Activated CD4-positive, alpha-beta T cell treated with anti-CD3 and anti-CD28 coated beads, Interleukin-2, Interleukin-6, amounts not matched to agents 100 ng/mL and 50 ng/mL, durations not matched to agents 16 hours and 8 hours (primary cell): Measurements from ENCODE around the gene EDC4.
"Not testable (repeated sequence)": the region's sequence is repeated elsewhere in the genome, so short reads cannot be mapped to it uniquely, and the experiment has no call there.

Source experiments
- DNase-seq: peaks from one replicate; pipeline ENCODE4 v3.0.0-alpha.2; 2020

Gene EDC4

GRCh38 chr16:67853670-67854069, 19.2 kb upstream of the EDC4 start:
- DNase-seq: no peak

- no peak for DNase-seq
Observed at GRCh38 chr16:67855789-67856188, 17.1 kb upstream of the EDC4 start.

- DNase-seq: no peak
Observed at GRCh38 chr16:67856927-67857546, 15.8 kb upstream of the EDC4 start.

- DNase-seq: peak; percentile 50
Observed at GRCh38 chr16:67857547-67858233, 15.2 kb upstream of the EDC4 start.

- no peak for DNase-seq
Observed at GRCh38 chr16:67858500-67858899, 14.4 kb upstream of the EDC4 start.

- no peak for DNase-seq
Observed at GRCh38 chr16:67860589-67861398, 12.1 kb upstream of the EDC4 start.

- DNase-seq: no peak
Observed at GRCh38 chr16:67861877-67862276, 11.0 kb upstream of the EDC4 start.

GRCh38 chr16:67862623-67863583, 9.9 kb upstream of the EDC4 start:
- no peak for DNase-seq

GRCh38 chr16:67864044-67864443, 8.8 kb upstream of the EDC4 start:
- DNase-seq: not testable (repeated sequence)

GRCh38 chr16:67864594-67864993, 8.3 kb upstream of the EDC4 start:
- DNase-seq: no peak

- DNase-seq: no peak
Observed at GRCh38 chr16:67865318-67865717, 7.5 kb upstream of the EDC4 start.

GRCh38 chr16:67868290-67868689, 4.6 kb upstream of the EDC4 start:
- no peak for DNase-seq

GRCh38 chr16:67869653-67870052, 3.2 kb upstream of the EDC4 start:
- no peak for DNase-seq

- no peak for DNase-seq
Observed at GRCh38 chr16:67871256-67871655, 1.6 kb upstream of the EDC4 start.

- no peak for DNase-seq
Observed at GRCh38 chr16:67872131-67872630, 671 bp upstream of the EDC4 start.

- no peak for DNase-seq
Observed at GRCh38 chr16:67873435-67874370, 851 bp downstream of the EDC4 start.

GRCh38 chr16:67874372-67874771, 1.5 kb downstream of the EDC4 start:
- DNase-seq: no peak

GRCh38 chr16:67877064-67877463, 4.2 kb downstream of the EDC4 start:
- no peak for DNase-seq

- no peak for DNase-seq
Observed at GRCh38 chr16:67878232-67878631, 5.4 kb downstream of the EDC4 start.

GRCh38 chr16:67878846-67879245, 6.0 kb downstream of the EDC4 start:
- no peak for DNase-seq

GRCh38 chr16:67879462-67879861, 6.6 kb downstream of the EDC4 start:
- no peak for DNase-seq
